Lower lobe of right lung (tissue), 2 donors: ENCODE results near the gene GPATCH8. TPM values are rescaled to one million over a fixed set of nuclear protein-coding genes. Genes with fewer than 3 reads are reported as not detected.

ENCODE experiments used
- ATAC-seq, 2 donors: fragments of 200-7000 bp; cut with Tn5 transposase; one replicate each; pipeline ENCODE4 v1.9.1; 2020 to 2022; ENCODE audit warnings: mild to moderate bottlenecking in 2 of 2, moderate library complexity in 2 of 2
- DNase-seq: peaks from one replicate; pipeline ENCODE4 v3.0.0-alpha.2; 2020
- H3K27ac ChIP-seq: fragments of 200-600 bp; one replicate; pipeline ENCODE4 v1.8.0; 2022
- H3K27me3 ChIP-seq: fragments of 200-600 bp; one replicate; pipeline ENCODE4 v1.8.0; 2022; ENCODE audit warnings: low read depth
- H3K36me3 ChIP-seq: fragments of 200-600 bp; one replicate; pipeline ENCODE4 v1.8.0; 2022; ENCODE audit warnings: mild to moderate bottlenecking
- H3K4me1 ChIP-seq: fragments of 200-600 bp; one replicate; pipeline ENCODE4 v1.8.0; 2022
- H3K4me3 ChIP-seq: fragments of 200-600 bp; one replicate; pipeline ENCODE4 v1.8.0; 2022; ENCODE audit warnings: mild to moderate bottlenecking
- H3K9me3 ChIP-seq: fragments of 200-600 bp; one replicate; pipeline ENCODE4 v1.8.0; 2022
- intact Hi-C: fragments of 100-400 bp; cut with DNase I; formaldehyde crosslinking; loops from one replicate; pipeline ENCODE4 v1.11.0; 2022
- total RNA-seq: library from RNA; stranded (reverse); fragmentation: NEBNext Ultra II Directional; extraction: Animal tissue kit (Norgen Biotek cat#: 25700); gene quantifications from one replicate; pipeline ENCODE4 v1.2.1, GENCODE V29; 2021
- TF ChIP-seq, protein P1 (sequence below): fragments of 200-600 bp; IDR thresholded peaks from one replicate; pipeline ENCODE4 v1.8.0; 2022; ENCODE audit warnings: antibody characterized with exemption, mild to moderate bottlenecking
- donor health status: DM: no; HTN: yes; CAD: no; lungs with severe emphysema.

GPATCH8 gene
- total RNA-seq, 1 donor from 2014 or later: 48.3 TPM

DNA sequence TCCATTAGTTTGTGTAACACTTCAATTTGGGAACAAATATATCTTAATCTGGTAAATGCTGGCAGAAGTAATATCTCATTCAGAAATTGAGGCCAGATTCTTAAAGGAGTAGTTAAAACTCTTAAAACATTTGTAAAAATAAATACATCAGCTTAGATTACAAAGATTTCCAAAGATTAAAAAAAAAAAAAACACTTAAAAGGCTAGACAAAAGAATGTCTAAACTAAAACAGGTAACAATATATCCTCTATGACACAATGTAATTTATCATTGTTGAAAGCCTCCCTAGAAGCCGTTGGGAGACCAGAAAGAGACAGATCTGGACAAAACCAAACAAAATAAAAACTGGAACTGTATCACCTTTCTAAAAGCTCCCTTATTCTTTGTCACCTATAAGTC, 3.5 kb downstream of the GPATCH8 start:
- intact Hi-C loops: no loop called here
- H3K27ac ChIP-seq: no peak overlapping the region
- H3K27me3 ChIP-seq: no peaks in the 10 kb centered on the region
- DNase-seq (no peak), ATAC-seq (no peak)
- peaks cover 45% of the 10 kb centered on the region for H3K4me1 ChIP-seq
- no peaks in the 10 kb centered on the region for H3K9me3 ChIP-seq
- no peak overlapping the region for H3K4me3 ChIP-seq
- no peaks in the 10 kb centered on the region for H3K36me3 ChIP-seq
- TF ChIP-seq, protein P1, sequence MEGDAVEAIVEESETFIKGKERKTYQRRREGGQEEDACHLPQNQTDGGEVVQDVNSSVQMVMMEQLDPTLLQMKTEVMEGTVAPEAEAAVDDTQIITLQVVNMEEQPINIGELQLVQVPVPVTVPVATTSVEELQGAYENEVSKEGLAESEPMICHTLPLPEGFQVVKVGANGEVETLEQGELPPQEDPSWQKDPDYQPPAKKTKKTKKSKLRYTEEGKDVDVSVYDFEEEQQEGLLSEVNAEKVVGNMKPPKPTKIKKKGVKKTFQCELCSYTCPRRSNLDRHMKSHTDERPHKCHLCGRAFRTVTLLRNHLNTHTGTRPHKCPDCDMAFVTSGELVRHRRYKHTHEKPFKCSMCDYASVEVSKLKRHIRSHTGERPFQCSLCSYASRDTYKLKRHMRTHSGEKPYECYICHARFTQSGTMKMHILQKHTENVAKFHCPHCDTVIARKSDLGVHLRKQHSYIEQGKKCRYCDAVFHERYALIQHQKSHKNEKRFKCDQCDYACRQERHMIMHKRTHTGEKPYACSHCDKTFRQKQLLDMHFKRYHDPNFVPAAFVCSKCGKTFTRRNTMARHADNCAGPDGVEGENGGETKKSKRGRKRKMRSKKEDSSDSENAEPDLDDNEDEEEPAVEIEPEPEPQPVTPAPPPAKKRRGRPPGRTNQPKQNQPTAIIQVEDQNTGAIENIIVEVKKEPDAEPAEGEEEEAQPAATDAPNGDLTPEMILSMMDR: no peak

- no peak overlapping the region for H3K27ac ChIP-seq
- intact Hi-C loops: no loop called here
- no peak for ATAC-seq
Measured at GRCh38 chr17:44496815-44497214, 6.4 kb downstream of the GPATCH8 start.

DNA sequence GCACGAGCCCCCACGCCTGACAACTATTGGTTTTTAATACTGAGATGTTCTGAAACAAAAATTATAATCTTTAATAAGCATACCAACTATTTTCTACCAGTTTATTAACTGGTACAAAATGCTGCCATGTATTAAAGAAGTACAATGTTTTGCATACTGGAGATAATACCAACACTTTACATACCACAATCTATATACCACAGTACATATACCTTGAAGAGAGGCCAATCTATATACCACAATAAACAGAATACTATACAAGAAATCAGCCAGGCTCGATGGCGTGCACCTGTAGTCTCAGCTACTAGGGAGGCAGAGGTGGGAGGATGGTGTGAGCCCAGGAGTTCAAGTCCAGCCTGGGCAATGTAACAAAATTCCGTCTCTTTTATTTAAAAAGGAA, 9.9 kb downstream of the GPATCH8 start:
- DNase-seq: no peak
- Histone ChIP-seq H3K27me3 (no peaks in the 10 kb centered on the region), H3K27ac (no peak overlapping the region), H3K36me3 (no peaks in the 10 kb centered on the region), H3K9me3 (no peaks in the 10 kb centered on the region), H3K4me1 (peaks cover 4% of the 10 kb centered on the region), H3K4me3 (no peak overlapping the region)
- intact Hi-C loops: no loop called here
- TF ChIP-seq, protein P1: no peak
- ATAC-seq: no peak

More at GRCh38 chr17:44496815-44497214, 6.4 kb downstream of the GPATCH8 start:
- no peak for DNase-seq
- Histone ChIP-seq H3K4me3 (no peak overlapping the region), H3K27me3 (no peaks in the 10 kb centered on the region), H3K36me3 (no peaks in the 10 kb centered on the region), H3K4me1 (peaks cover 33% of the 10 kb centered on the region), H3K9me3 (no peaks in the 10 kb centered on the region)
- TF ChIP-seq, protein P1: no peak

DNA sequence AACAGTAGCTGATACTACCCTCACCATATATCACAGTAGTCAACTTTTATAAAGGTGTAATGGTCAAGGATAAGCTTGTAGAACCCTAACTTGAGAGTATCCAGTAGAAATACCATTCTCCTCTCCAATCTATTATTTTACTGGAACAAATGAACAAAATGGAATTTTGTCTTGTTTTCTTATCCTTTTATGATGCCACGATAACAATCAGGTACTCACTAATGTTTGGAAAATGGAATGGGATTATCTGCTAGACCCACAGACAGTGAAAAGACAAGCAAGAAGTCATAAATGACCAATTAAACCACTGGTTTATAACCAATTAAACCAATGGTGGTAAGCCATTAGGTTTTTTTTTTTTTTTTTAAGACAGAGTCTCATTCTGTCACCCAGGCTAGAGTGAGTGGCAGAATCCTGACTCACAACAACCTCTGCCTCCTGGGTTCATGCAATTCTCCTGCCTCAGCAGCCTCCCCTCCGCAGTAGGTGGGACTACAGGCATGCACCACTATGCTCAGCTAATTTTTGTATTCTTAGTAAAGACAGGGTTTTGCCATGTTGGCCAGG, 10.4 kb downstream of the GPATCH8 start:
- Histone ChIP-seq H3K27me3 (no peaks in the 10 kb centered on the region), H3K27ac (no peak overlapping the region), H3K36me3 (no peaks in the 10 kb centered on the region), H3K9me3 (no peaks in the 10 kb centered on the region), H3K4me3 (no peak overlapping the region), H3K4me1 (peaks cover 4% of the 10 kb centered on the region)
- TF ChIP-seq, protein P1: no peak
- ATAC-seq (no peak), DNase-seq (no peak)
- intact Hi-C loops: no loop called here

- Histone ChIP-seq H3K9me3 (no peaks in the 10 kb centered on the region), H3K27me3 (no peaks in the 10 kb centered on the region), H3K4me3 (no peak overlapping the region), H3K27ac (no peak overlapping the region), H3K4me1 (no peaks in the 10 kb centered on the region), H3K36me3 (no peaks in the 10 kb centered on the region)
- TF ChIP-seq, protein P1: no peak
- no peak for ATAC-seq
- intact Hi-C loops: no loop called here
- DNase-seq: no peak
Measured at GRCh38 chr17:44489581-44489980, 13.6 kb downstream of the GPATCH8 start.
